Spleen (tissue), 11 donors: ENCODE data around the gene PLK3. TPM values are rescaled to one million over a fixed set of nuclear protein-coding genes. Genes with fewer than 3 reads are reported as not detected.
"Not testable (repeated sequence)": the region's sequence is repeated elsewhere in the genome, so short reads cannot be mapped to it uniquely, and the experiment has no call there.

Source experiments
- DNase-seq: peaks from one replicate; pipeline ENCODE4 v3.0.0-alpha.2; 2020
- H3K27ac ChIP-seq, 8 donors: fragments of 200-600 bp; sonication (generic) in 7 of 8; 1 replicate in 4 of 8; 2 replicates in 4 of 8; pipeline versions ENCODE4 v1.5.0 to v1.8.0; 2016 to 2021; ENCODE audit warnings: inconsistent platforms in 4 of 8, mild to moderate bottlenecking in 4 of 8, moderate library complexity in 1 of 8
- H3K27me3 ChIP-seq, 7 donors: fragments of 200-600 bp; sonication (generic) in 6 of 7; replicated peaks in 1 of 7; 1 replicate in 4 of 7; 2 replicates in 3 of 7; pipeline versions ENCODE4 v1.5.0 to v1.8.0; 2016 to 2021; ENCODE audit warnings: inconsistent platforms in 3 of 7, mild to moderate bottlenecking in 1 of 7
- H3K36me3 ChIP-seq, 6 donors: fragments of 200-600 bp; sonication (generic) in 5 of 6; 1 replicate in 4 of 6; 2 replicates in 2 of 6; pipeline versions ENCODE4 v1.5.0 to v1.8.0; 2016 to 2021; ENCODE audit warnings: inconsistent platforms in 2 of 6
- H3K4me1 ChIP-seq, 6 donors: fragments of 200-600 bp; sonication (generic) in 5 of 6; 1 replicate in 3 of 6; 2 replicates in 3 of 6; pipeline versions ENCODE4 v1.5.0 to v1.8.0; 2016 to 2021; ENCODE audit warnings: inconsistent platforms in 3 of 6
- H3K4me3 ChIP-seq, 8 donors: fragments of 200-600 bp; sonication (generic) in 7 of 8; 1 replicate in 4 of 8; 2 replicates in 4 of 8; pipeline versions ENCODE4 v1.5.0 to v1.8.0; 2016 to 2021; ENCODE audit warnings: inconsistent platforms in 4 of 8, mild to moderate bottlenecking in 4 of 8, moderate library complexity in 2 of 8
- H3K9me3 ChIP-seq, 8 donors: fragments of 200-600 bp; sonication (generic) in 7 of 8; 1 replicate in 4 of 8; 2 replicates in 4 of 8; pipeline versions ENCODE4 v1.5.0 to v1.8.0; 2016 to 2021; ENCODE audit warnings: inconsistent platforms in 4 of 8
- POLR2A ChIP-seq, 3 donors: fragments of 450-650 bp; IDR thresholded peaks; one replicate each; pipeline ENCODE4 v1.5.1; 2017; ENCODE audit warnings: antibody characterized with exemption in 3 of 3, mild to moderate bottlenecking in 1 of 3
- POLR2AphosphoS5 ChIP-seq, 3 donors: sonication (generic); formaldehyde crosslinking; IDR thresholded peaks; one replicate each; pipeline ENCODE4 v1.5.1; 2017; ENCODE audit warnings: antibody characterized with exemption in 3 of 3
- WGBS, 5 donors: extraction: QIAGEN DNeasy Blood & Tissue Kit in 3 of 5; methylation state at CpG; one replicate each; pipeline versions ENCODE4 v1.1.5 to v1.1.7; 2013 to 2018; 5-methylcytosine and 5-hydroxymethylcytosine counted together
- intact Hi-C: fragments of 100-400 bp; cut with DNase I; formaldehyde crosslinking; loops from one replicate; pipeline ENCODE4 v1.15.0; 2023; ENCODE audit warnings: low total_unique reads
- polyA plus RNA-seq, 3 donors: library from polyadenylated mRNA; stranded (reverse); fragments of 200-250 nt; gene quantifications; one replicate each; pipeline ENCODE4 v1.2.1, GENCODE V29; 2013
- total RNA-seq, 7 donors: library from RNA; depleted of rRNA in 3 of 7; stranded (reverse); fragments of >200 nt in 3 of 7; fragmentation: NEBNext Ultra II Directional in 4 of 7; extraction: Animal tissue kit (Norgen Biotek cat#: 25700) in 4 of 7; gene quantifications; one replicate each; pipeline versions ENCODE4 v1.1.0 to v1.2.1, GENCODE V29; 2016 to 2021
- TF ChIP-seq, protein P1 (sequence below), 11 experiments: fragments of 200-600 bp in 7 of 11; fragments of 450-650 bp in 4 of 11; sonication (generic) in 4 of 11; IDR thresholded peaks in 8 of 11; conservative IDR thresholded peaks in 3 of 11; 1 replicate in 7 of 11; 2 replicates in 4 of 11; pipeline versions ENCODE4 v1.4.0 to v1.8.0; 2016 to 2021; ENCODE audit warnings: antibody characterized with exemption in 11 of 11, inconsistent platforms in 4 of 11, mild to moderate bottlenecking in 1 of 11
- donor health status: healthy with polysubstance abuse.
- donor health status: DM: no; HTN: no; CAD: no; lungs with moderate emphysema.
- donor health status: DM: no; HTN: no; CAD: no.
- donor health status: Bipolar disorder and iron deficiency.
- donor health status: healthy.
- donor health status: DM: no; HTN: no; CAD: no.
- donor health status: DM: yes; HTN: yes; CAD: no.

PLK3 gene
- total and polyA plus RNA-seq, 10 donors: 14.7 to 51.7 (median 27.6) TPM

DNA sequence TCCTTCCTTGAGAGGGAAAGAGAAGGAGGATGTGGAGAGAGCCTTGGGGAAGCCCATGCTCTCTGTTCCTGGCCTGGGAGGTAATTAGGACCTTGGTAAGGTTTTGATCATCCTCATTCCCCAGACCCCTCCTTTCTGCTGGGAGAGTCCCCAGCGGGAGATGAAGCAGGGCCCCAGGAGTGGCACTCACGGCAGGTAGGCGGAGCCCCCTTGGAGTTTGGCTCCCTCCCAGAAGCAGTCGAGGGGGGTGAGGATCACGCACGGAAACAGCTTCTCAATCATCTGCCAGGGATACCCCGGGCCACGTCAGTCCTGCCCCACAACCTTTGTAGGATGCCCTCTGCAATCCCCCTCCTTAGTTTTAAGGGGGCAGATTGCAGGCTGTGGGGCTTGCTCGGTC is 31.3 kb downstream of the PLK3 start:
- Histone ChIP-seq H3K27ac (no peak overlapping the region), H3K9me3 (no peaks in the 10 kb centered on the region), H3K27me3 (no peaks in the 10 kb centered on the region), H3K4me3 (no peak overlapping the region), H3K4me1 (peaks cover 0 to 85% (median 37%) of the 10 kb centered on the region in 6 donors), H3K36me3 (no peaks in the 10 kb centered on the region)
- intact Hi-C loops: no loop called here
- WGBS, 5 donors: 30 to 50% (median 42%) methylated on average over 9 of the region's 9 CpGs
- DNase-seq: peak; percentile 58
- TF ChIP-seq POLR2A (IDR thresholded peaks at IDR 0.05): no peak

DNA sequence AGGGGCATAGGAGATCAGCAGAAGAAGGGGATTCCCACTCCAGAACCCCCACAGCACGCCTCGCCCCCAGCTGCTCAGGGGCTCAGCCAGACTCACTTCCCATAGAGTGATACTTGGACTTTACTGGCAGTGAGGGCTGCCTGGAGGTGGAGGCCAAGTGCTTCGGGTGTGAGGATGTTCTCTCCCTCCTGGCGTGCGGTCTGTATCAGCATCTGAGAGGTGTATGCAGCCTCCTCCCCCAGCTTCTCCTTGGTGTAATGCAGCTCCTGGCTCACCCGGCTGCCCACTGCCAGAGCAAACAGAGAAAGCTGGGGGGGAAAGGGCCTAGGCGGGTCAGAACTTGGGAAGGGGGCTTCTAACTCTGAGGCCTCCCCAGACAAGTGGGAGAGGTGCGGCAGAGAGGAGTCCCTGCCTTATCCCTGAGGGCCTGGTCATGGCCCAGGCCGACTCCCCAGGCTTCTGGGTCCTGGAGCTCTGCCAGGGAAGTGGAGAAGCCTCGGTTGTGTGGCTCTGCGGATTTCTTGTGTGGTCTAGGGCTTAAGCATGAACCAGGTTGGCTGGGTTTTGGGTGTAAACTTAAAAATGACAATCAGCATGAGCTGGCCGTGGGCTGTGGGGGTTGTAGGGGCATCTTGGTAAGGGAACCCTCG is 32.0 kb downstream of the PLK3 start:
- intact Hi-C loops: no loop called here
- WGBS, 5 donors: 64 to 81% (median 71%) methylated on average over 13 of the region's 13 CpGs
- no peaks in the 10 kb centered on the region for H3K9me3 ChIP-seq
- H3K27ac ChIP-seq: no peak overlapping the region
- no peak overlapping the region for H3K4me3 ChIP-seq
- no peaks in the 10 kb centered on the region for H3K36me3 ChIP-seq
- H3K4me1 ChIP-seq: peaks cover 0 to 84% (median 32%) of the 10 kb centered on the region in 6 donors
- peak; percentile 56 for DNase-seq
- no peaks in the 10 kb centered on the region for H3K27me3 ChIP-seq
- no peak for TF ChIP-seq POLR2AphosphoS5 (IDR thresholded peaks at IDR 0.05)
- TF ChIP-seq, protein P1, sequence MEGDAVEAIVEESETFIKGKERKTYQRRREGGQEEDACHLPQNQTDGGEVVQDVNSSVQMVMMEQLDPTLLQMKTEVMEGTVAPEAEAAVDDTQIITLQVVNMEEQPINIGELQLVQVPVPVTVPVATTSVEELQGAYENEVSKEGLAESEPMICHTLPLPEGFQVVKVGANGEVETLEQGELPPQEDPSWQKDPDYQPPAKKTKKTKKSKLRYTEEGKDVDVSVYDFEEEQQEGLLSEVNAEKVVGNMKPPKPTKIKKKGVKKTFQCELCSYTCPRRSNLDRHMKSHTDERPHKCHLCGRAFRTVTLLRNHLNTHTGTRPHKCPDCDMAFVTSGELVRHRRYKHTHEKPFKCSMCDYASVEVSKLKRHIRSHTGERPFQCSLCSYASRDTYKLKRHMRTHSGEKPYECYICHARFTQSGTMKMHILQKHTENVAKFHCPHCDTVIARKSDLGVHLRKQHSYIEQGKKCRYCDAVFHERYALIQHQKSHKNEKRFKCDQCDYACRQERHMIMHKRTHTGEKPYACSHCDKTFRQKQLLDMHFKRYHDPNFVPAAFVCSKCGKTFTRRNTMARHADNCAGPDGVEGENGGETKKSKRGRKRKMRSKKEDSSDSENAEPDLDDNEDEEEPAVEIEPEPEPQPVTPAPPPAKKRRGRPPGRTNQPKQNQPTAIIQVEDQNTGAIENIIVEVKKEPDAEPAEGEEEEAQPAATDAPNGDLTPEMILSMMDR (IDR thresholded peaks at IDR 0.05 in 8 of 11, conservative IDR thresholded peaks at IDR 0.05 in 3 of 11): no peak
- no peak for TF ChIP-seq POLR2A (IDR thresholded peaks at IDR 0.05)

DNA sequence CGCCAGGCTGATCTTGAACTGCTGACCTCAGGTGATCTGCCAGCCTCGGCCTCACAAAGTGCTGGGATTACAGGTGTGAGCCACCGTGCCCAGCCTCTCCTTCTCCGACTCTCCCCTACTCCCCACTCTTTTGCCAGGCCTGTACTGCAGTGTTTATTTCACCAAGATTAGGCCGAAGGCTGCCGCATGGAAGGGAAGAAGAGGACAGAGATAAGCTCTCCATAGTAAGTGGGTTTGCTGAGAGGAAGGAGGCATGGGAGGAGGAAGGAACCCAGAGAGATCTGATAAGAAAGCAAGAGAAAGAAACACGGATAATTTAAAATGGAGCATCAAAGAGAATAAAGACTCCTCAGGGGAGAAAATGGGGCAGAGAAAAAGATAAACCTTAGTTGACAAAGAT is 34.2 kb downstream of the PLK3 start:
- Histone ChIP-seq H3K4me1 (peaks cover 0 to 78% (median 32%) of the 10 kb centered on the region in 6 donors), H3K27me3 (no peaks in the 10 kb centered on the region), H3K36me3 (no peaks in the 10 kb centered on the region), H3K27ac (peak overlapping the region in 2 of 8 donors; percentile 5 to 15), H3K4me3 (no peak overlapping the region), H3K9me3 (no peaks in the 10 kb centered on the region)
- 38 to 56% (median 47%) methylated on average over 7 of the region's 7 CpGs for WGBS, 5 donors
- no peak for DNase-seq
- intact Hi-C loops: no loop called here
- TF ChIP-seq POLR2A (IDR thresholded peaks at IDR 0.05) (no peak), POLR2AphosphoS5 (IDR thresholded peaks at IDR 0.05) (no peak)
- TF ChIP-seq, protein P1 (IDR thresholded peaks at IDR 0.05 in 8 of 11, conservative IDR thresholded peaks at IDR 0.05 in 3 of 11): no peak

DNA sequence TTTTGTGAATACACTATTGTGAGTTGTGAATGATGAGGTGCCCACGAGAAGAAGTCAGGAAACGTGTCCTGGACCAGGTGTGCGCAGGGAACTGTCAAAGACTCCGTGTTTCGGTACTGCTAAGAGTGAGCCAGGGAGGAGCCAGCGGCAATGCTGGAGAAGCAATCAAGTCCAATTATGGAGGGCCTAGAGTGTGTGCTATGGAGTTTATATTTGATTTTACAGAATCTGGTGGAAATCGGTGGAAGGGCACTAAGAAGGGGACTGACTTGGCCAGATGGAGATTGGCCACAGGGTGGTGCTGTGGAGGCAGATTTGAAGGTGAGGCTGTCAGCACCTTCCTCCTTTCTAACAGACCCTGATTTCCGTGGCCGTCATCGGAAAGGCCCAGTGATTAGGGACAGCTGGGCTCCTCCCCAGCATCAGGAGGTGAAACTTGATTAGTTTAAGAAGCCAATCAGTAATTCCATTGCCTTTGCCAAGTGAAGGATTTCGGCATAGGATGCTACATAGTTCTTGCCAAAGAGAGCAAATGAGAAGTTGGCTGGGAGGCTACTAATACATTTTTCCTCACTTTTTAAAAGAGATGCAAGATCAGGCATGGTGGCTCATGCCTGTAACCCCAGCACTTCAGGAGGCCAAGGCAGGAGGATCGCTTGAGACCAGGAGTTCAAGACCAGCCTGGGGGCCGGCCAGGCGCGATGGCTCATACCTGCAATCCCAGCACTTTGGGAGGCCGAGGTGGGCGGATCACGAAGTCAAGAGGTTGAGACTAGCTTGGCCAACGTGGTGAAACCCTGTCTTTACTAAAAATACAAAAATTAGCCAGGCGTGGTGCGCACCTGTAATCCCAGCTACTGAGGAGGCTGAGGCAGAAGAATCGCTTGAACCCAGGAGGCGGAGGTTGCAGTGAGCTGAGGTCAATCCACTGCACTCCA is 35.8 kb downstream of the PLK3 start:
- peak; percentile 95 for DNase-seq
- peak overlapping the region in 1 of 8 donors; percentile 37 for H3K27ac ChIP-seq
- H3K4me3 ChIP-seq: peak overlapping the region in 1 of 8 donors; percentile 14
- H3K9me3 ChIP-seq: no peaks in the 10 kb centered on the region
- no peaks in the 10 kb centered on the region for H3K27me3 ChIP-seq
- no peaks in the 10 kb centered on the region for H3K36me3 ChIP-seq
- H3K4me1 ChIP-seq: peaks cover 0 to 62% (median 26%) of the 10 kb centered on the region in 6 donors
- TF ChIP-seq POLR2A (IDR thresholded peaks at IDR 0.05) (no peak), POLR2AphosphoS5 (IDR thresholded peaks at IDR 0.05) (peak in 1 of 3 donors; percentile 52)
- TF ChIP-seq, protein P1 (IDR thresholded peaks at IDR 0.05 in 8 of 11, conservative IDR thresholded peaks at IDR 0.05 in 3 of 11): peak; percentile 76 to 94 (median 85)
- intact Hi-C loops: loop anchor here (5.0 kb wide), 1 partner anchor 151 kb away; the partner anchor contains the start of gene EIF2B3
- 64 to 72% (median 67%) methylated on average over 23 of the region's 23 CpGs for WGBS, 5 donors

DNA sequence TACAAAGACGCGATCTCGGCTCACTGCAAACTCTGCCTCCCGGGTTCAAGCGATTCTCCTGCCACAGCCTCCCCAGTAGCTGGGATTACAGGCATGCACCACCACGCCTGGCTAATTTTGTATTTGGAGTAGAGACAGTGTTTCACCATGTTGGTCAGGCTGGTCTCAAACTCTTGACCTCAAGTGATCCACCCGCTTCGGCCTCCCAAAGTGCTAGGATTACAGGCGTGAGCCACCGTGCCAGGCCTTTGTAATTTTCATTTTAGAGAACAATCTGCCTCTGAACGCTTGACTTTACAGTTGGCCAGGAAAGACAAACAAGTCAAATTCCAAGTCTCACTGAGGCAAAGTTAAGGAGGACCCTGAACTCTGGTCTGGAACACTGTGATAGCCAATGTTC is 38.1 kb downstream of the PLK3 start:
- H3K27ac ChIP-seq, H3K9me3 ChIP-seq, DNase-seq, H3K4me3 ChIP-seq, H3K36me3 ChIP-seq: not testable (repeated sequence)
- intact Hi-C loops: loop anchor here (5.0 kb wide), 1 partner anchor 149 kb away; the partner anchor contains the start of gene EIF2B3
- Histone ChIP-seq H3K4me1 (peaks cover 2 to 50% (median 31%) of the 10 kb centered on the region in 6 donors), H3K27me3 (peaks cover 0 to 19% (median 7%) of the 10 kb centered on the region in 7 donors)
- 94 to 99% (median 95%) methylated on average over 11 of the region's 11 CpGs for WGBS, 5 donors
